ENCODE results near the gene TARBP1. TPM values are rescaled to one million over a fixed set of nuclear protein-coding genes. Genes with fewer than 3 reads are reported as not detected.

Gene TARBP1
- total and polyA plus RNA-seq, 2 of the 8 experiments (the other 6 are each of a cell fraction or from before 2014, with no cell fraction given): 21.9 to 32.3 TPM

DNA sequence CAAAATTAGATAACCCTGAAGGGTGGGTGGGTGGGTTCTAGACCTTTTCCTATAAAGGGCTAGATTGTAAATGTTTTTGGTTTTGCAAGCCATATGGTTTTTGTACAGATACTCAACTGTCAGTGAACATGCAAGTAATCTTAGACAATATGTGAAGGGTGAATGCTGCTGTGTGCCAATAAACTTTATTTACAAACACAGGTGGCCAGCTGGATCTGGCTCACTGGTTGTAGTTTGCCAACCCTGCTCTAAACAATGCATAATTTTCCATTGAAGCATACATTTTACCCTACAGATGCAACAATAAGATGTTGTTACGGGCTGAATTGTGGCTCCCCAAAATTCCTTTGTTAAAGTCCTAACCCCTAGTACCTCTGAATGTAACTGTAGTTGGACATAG lies 18.6 kb upstream of the TARBP1 start (continued):
- TF ChIP-seq, protein P1, sequence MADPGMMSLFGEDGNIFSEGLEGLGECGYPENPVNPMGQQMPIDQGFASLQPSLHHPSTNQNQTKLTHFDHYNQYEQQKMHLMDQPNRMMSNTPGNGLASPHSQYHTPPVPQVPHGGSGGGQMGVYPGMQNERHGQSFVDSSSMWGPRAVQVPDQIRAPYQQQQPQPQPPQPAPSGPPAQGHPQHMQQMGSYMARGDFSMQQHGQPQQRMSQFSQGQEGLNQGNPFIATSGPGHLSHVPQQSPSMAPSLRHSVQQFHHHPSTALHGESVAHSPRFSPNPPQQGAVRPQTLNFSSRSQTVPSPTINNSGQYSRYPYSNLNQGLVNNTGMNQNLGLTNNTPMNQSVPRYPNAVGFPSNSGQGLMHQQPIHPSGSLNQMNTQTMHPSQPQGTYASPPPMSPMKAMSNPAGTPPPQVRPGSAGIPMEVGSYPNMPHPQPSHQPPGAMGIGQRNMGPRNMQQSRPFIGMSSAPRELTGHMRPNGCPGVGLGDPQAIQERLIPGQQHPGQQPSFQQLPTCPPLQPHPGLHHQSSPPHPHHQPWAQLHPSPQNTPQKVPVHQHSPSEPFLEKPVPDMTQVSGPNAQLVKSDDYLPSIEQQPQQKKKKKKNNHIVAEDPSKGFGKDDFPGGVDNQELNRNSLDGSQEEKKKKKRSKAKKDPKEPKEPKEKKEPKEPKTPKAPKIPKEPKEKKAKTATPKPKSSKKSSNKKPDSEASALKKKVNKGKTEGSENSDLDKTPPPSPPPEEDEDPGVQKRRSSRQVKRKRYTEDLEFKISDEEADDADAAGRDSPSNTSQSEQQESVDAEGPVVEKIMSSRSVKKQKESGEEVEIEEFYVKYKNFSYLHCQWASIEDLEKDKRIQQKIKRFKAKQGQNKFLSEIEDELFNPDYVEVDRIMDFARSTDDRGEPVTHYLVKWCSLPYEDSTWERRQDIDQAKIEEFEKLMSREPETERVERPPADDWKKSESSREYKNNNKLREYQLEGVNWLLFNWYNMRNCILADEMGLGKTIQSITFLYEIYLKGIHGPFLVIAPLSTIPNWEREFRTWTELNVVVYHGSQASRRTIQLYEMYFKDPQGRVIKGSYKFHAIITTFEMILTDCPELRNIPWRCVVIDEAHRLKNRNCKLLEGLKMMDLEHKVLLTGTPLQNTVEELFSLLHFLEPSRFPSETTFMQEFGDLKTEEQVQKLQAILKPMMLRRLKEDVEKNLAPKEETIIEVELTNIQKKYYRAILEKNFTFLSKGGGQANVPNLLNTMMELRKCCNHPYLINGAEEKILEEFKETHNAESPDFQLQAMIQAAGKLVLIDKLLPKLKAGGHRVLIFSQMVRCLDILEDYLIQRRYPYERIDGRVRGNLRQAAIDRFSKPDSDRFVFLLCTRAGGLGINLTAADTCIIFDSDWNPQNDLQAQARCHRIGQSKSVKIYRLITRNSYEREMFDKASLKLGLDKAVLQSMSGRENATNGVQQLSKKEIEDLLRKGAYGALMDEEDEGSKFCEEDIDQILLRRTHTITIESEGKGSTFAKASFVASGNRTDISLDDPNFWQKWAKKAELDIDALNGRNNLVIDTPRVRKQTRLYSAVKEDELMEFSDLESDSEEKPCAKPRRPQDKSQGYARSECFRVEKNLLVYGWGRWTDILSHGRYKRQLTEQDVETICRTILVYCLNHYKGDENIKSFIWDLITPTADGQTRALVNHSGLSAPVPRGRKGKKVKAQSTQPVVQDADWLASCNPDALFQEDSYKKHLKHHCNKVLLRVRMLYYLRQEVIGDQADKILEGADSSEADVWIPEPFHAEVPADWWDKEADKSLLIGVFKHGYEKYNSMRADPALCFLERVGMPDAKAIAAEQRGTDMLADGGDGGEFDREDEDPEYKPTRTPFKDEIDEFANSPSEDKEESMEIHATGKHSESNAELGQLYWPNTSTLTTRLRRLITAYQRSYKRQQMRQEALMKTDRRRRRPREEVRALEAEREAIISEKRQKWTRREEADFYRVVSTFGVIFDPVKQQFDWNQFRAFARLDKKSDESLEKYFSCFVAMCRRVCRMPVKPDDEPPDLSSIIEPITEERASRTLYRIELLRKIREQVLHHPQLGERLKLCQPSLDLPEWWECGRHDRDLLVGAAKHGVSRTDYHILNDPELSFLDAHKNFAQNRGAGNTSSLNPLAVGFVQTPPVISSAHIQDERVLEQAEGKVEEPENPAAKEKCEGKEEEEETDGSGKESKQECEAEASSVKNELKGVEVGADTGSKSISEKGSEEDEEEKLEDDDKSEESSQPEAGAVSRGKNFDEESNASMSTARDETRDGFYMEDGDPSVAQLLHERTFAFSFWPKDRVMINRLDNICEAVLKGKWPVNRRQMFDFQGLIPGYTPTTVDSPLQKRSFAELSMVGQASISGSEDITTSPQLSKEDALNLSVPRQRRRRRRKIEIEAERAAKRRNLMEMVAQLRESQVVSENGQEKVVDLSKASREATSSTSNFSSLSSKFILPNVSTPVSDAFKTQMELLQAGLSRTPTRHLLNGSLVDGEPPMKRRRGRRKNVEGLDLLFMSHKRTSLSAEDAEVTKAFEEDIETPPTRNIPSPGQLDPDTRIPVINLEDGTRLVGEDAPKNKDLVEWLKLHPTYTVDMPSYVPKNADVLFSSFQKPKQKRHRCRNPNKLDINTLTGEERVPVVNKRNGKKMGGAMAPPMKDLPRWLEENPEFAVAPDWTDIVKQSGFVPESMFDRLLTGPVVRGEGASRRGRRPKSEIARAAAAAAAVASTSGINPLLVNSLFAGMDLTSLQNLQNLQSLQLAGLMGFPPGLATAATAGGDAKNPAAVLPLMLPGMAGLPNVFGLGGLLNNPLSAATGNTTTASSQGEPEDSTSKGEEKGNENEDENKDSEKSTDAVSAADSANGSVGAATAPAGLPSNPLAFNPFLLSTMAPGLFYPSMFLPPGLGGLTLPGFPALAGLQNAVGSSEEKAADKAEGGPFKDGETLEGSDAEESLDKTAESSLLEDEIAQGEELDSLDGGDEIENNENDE (IDR thresholded peaks at IDR 0.05; ENCODE audit: insufficient replicate concordance, low read length): no peak
- no peak for TF ChIP-seq EP300 (IDR thresholded peaks at IDR 0.05; ENCODE audit: borderline replicate concordance in 1 of 2, low read depth in 2 of 2, low read length in 2 of 2)
- no peak for TF ChIP-seq CTBP2 (IDR thresholded peaks at IDR 0.05; ENCODE audit: borderline replicate concordance, insufficient read depth, insufficient read length, low read length)
- no peak for TF ChIP-seq BACH1 (IDR thresholded peaks at IDR 0.05; ENCODE audit: low read length)
- no peak for TF ChIP-seq TBP (IDR thresholded peaks at IDR 0.05; ENCODE audit: low read depth, low read length)
